Neuronal stem cell (in vitro differentiated cells): Measurements from ENCODE around the gene ADGRE3.
A peak's percentile ranks its signal among the peaks of the same experiment; 100 is the strongest.

Experiments
- DNase-seq: peaks from one replicate; pipeline ENCODE4 v3.0.0-alpha.2; 2013; ENCODE audit warnings: low spot score
- H2AFZ ChIP-seq: one replicate; pipeline ENCODE4 v1.6.1; 2013; ENCODE audit warnings: mild to moderate bottlenecking, low read length, inconsistent platforms
- H2AK5ac ChIP-seq: 2 replicates; pipeline ENCODE4 v1.6.1; 2013; ENCODE audit warnings: low read depth, mild to moderate bottlenecking, inconsistent platforms, low read length, moderate library complexity, mixed read lengths
- H2BK120ac ChIP-seq: 2 replicates; pipeline ENCODE4 v1.6.1; 2013; ENCODE audit warnings: low read depth, mild to moderate bottlenecking, inconsistent platforms, low read length, moderate library complexity, mixed read lengths
- H2BK12ac ChIP-seq: one replicate; pipeline ENCODE4 v1.6.1; 2013; ENCODE audit warnings: low read length, inconsistent platforms
- H2BK15ac ChIP-seq: 2 replicates; pipeline ENCODE4 v1.6.1; 2013; ENCODE audit warnings: mild to moderate bottlenecking, low read length, inconsistent platforms, mixed read lengths
- H2BK5ac ChIP-seq: one replicate; pipeline ENCODE4 v1.6.1; 2013; ENCODE audit warnings: inconsistent platforms, mild to moderate bottlenecking, low read length, moderate library complexity
- H3K14ac ChIP-seq: one replicate; pipeline ENCODE4 v1.6.1; 2013; ENCODE audit warnings: low read length, inconsistent platforms
- H3K18ac ChIP-seq: 2 replicates; pipeline ENCODE4 v1.6.1; 2013; ENCODE audit warnings: low read length, inconsistent platforms
- H3K23ac ChIP-seq: 2 replicates; pipeline ENCODE4 v1.6.1; 2013; ENCODE audit warnings: low read depth, mild to moderate bottlenecking, mixed read lengths, low read length, inconsistent platforms; ENCODE audit not compliant: poor library complexity
- H3K27ac ChIP-seq: replicated peaks from 3 replicates; pipeline ENCODE4 v1.5.1; 2013; ENCODE audit warnings: low read length, inconsistent platforms
- H3K27me3 ChIP-seq, 3 experiments: 2 replicates each; pipeline ENCODE4 v1.6.1; 2013; ENCODE audit warnings: low read length in 3 of 3, mild to moderate bottlenecking in 2 of 3, inconsistent platforms in 1 of 3, low read depth in 1 of 3, mixed read lengths in 1 of 3, moderate library complexity in 1 of 3; ENCODE audit not compliant: control insufficient read depth in 3 of 3, insufficient read depth in 3 of 3
- H3K36me3 ChIP-seq, 2 donors: replicated peaks in 1 of 2; 2 replicates each; pipeline ENCODE4 v1.6.1; 2013; ENCODE audit warnings: low read length in 2 of 2; ENCODE audit not compliant: control insufficient read depth in 2 of 2, insufficient read depth in 2 of 2
- H3K4ac ChIP-seq: 2 replicates; pipeline ENCODE4 v1.6.1; 2013; ENCODE audit warnings: inconsistent platforms, mild to moderate bottlenecking, low read length, moderate library complexity
- H3K4me1 ChIP-seq, 2 donors: 1 replicate in 1 of 2; 2 replicates in 1 of 2; pipeline ENCODE4 v1.6.1; 2013; ENCODE audit warnings: low read length in 2 of 2, low read depth in 1 of 2; ENCODE audit not compliant: control insufficient read depth in 2 of 2, insufficient read depth in 1 of 2
- H3K4me2 ChIP-seq: one replicate; pipeline ENCODE4 v1.6.1; 2013; ENCODE audit warnings: mild to moderate bottlenecking, low read length, inconsistent platforms; ENCODE audit not compliant: insufficient read depth, poor library complexity, severe bottlenecking
- H3K4me3 ChIP-seq, 2 donors: 2 replicates each; pipeline ENCODE4 v1.5.1; 2013; ENCODE audit warnings: low read length in 2 of 2, mild to moderate bottlenecking in 2 of 2, inconsistent platforms in 1 of 2, moderate library complexity in 1 of 2
- H3K79me1 ChIP-seq: one replicate; pipeline ENCODE4 v1.6.1; 2013; ENCODE audit warnings: low read depth, mild to moderate bottlenecking, inconsistent platforms, low read length, moderate library complexity
- H3K9ac ChIP-seq: one replicate; pipeline ENCODE4 v1.6.1; 2013; ENCODE audit warnings: mild to moderate bottlenecking, low read depth, low read length, inconsistent platforms; ENCODE audit not compliant: poor library complexity
- H3K9me3 ChIP-seq, 2 donors: replicated peaks in 1 of 2; 2 replicates each; pipeline versions ENCODE3 to v1.6.1; 2013; ENCODE audit warnings: low read length in 2 of 2, mild to moderate bottlenecking in 2 of 2, inconsistent platforms in 1 of 2, low read depth in 1 of 2, mixed read lengths in 1 of 2, moderate library complexity in 1 of 2; ENCODE audit not compliant: control insufficient read depth in 2 of 2, insufficient read depth in 1 of 2
- H4K8ac ChIP-seq: one replicate; pipeline ENCODE4 v1.6.1; 2013; ENCODE audit warnings: low read depth, mild to moderate bottlenecking, inconsistent platforms, low read length, moderate library complexity
- H4K91ac ChIP-seq: one replicate; pipeline ENCODE4 v1.6.1; 2013; ENCODE audit warnings: low read length, low read depth, mild to moderate bottlenecking, inconsistent platforms; ENCODE audit not compliant: poor library complexity
- WGBS, 2 donors: extraction: QIAGEN DNeasy Blood & Tissue Kit; methylation state at CpG; one replicate each; pipeline ENCODE4 v1.1.7; 2013; ENCODE audit warnings: missing lambda C conversion rate in 2 of 2, mixed read lengths in 1 of 2; ENCODE audit not compliant: insufficient read length in 2 of 2, insufficient replicate concordance in 1 of 2; ENCODE audit errors: extremely low coverage in 2 of 2; 5-methylcytosine and 5-hydroxymethylcytosine counted together

Gene ADGRE3

GRCh38 chr19:14582894-14583340, 91.7 kb downstream of the ADGRE3 start, which contains the start of gene CLEC17A:
Gene CLEC17A, plus strand, starts transcription at chr19:14583084. Its CDS starts 77 bp downstream, at chr19:14583161.
- no peak for DNase-seq
- Histone ChIP-seq H2BK5ac (peak within 1 kb of the TSS; percentile 53), H3K36me3 (no peaks in the 10 kb centered on the region), H3K27me3 (no peaks in the 10 kb centered on the region), H2AFZ (no peak within 1 kb of the TSS), H2AK5ac (no peak within 1 kb of the TSS), H3K14ac (no peak within 1 kb of the TSS), H3K27ac (no peak within 1 kb of the TSS), H3K9me3 (no peaks in the 10 kb centered on the region), H3K18ac (no peak within 1 kb of the TSS), H3K79me1 (no peaks in the 10 kb centered on the region), H2BK120ac (no peak within 1 kb of the TSS), H3K4me1 (no peaks in the 10 kb centered on the region), H3K4me3 (no peak within 1 kb of the TSS), H3K4ac (no peak within 1 kb of the TSS), H3K4me2 (no peak within 1 kb of the TSS), H3K9ac (no peak within 1 kb of the TSS), H2BK15ac (no peak within 1 kb of the TSS), H2BK12ac (no peak within 1 kb of the TSS), H3K23ac (no peak within 1 kb of the TSS), H4K91ac (no peak within 1 kb of the TSS), H4K8ac (no peak within 1 kb of the TSS)
- WGBS, 2 donors, result no CpG with 5 or more reads among the region's 6 CpGs

GRCh38 chr19:14580623-14581237, 93.9 kb downstream of the ADGRE3 start:
- H3K27me3 ChIP-seq, result no peaks in the 10 kb centered on the region
- no peak for DNase-seq
- no peak overlapping the region for H2AFZ ChIP-seq
- H3K36me3 ChIP-seq, result no peaks in the 10 kb centered on the region
- no peak overlapping the region for H2BK120ac ChIP-seq
- no peaks in the 10 kb centered on the region for H3K4me1 ChIP-seq
- WGBS, 2 donors, result no CpG with 5 or more reads among the region's 6 CpGs
- no peak overlapping the region for H3K4ac ChIP-seq
- no peak overlapping the region for H2BK12ac ChIP-seq
- H3K4me3 ChIP-seq, result no peak overlapping the region
- H3K4me2 ChIP-seq, result no peak overlapping the region
- H4K8ac ChIP-seq, result no peak overlapping the region
- no peak overlapping the region for H2AK5ac ChIP-seq
- no peak overlapping the region for H3K23ac ChIP-seq
- no peak overlapping the region for H2BK5ac ChIP-seq
- no peak overlapping the region for H3K14ac ChIP-seq
- H3K9ac ChIP-seq, result no peak overlapping the region
- no peak overlapping the region for H2BK15ac ChIP-seq
- H3K79me1 ChIP-seq, result no peaks in the 10 kb centered on the region
- no peaks in the 10 kb centered on the region for H3K9me3 ChIP-seq
- no peak overlapping the region for H4K91ac ChIP-seq
- no peak overlapping the region for H3K27ac ChIP-seq
- no peak overlapping the region for H3K18ac ChIP-seq

GRCh38 chr19:14577885-14578427, 96.7 kb downstream of the ADGRE3 start:
- H2AFZ ChIP-seq, result peak overlapping the region; percentile 72
- H3K4me3 ChIP-seq, result peak overlapping the region in 1 of 2 donors; percentile 63
- no peak overlapping the region for H3K4me2 ChIP-seq
- no peak overlapping the region for H2AK5ac ChIP-seq
- H4K91ac ChIP-seq, result no peak overlapping the region
- H2BK120ac ChIP-seq, result no peak overlapping the region
- H2BK12ac ChIP-seq, result no peak overlapping the region
- no peaks in the 10 kb centered on the region for H3K9me3 ChIP-seq
- no peaks in the 10 kb centered on the region for H3K36me3 ChIP-seq
- H2BK5ac ChIP-seq, result no peak overlapping the region
- H3K23ac ChIP-seq, result no peak overlapping the region
- no peak overlapping the region for H3K27ac ChIP-seq
- WGBS, 2 donors, result no CpG with 5 or more reads among the region's 6 CpGs
- no peaks in the 10 kb centered on the region for H3K27me3 ChIP-seq
- H4K8ac ChIP-seq, result no peak overlapping the region
- no peaks in the 10 kb centered on the region for H3K4me1 ChIP-seq
- no peaks in the 10 kb centered on the region for H3K79me1 ChIP-seq
- no peak overlapping the region for H3K14ac ChIP-seq
- no peak overlapping the region for H3K18ac ChIP-seq
- no peak overlapping the region for H2BK15ac ChIP-seq
- no peak for DNase-seq
- H3K9ac ChIP-seq, result no peak overlapping the region
- no peak overlapping the region for H3K4ac ChIP-seq

GRCh38 chr19:14577264-14577663, 97.4 kb downstream of the ADGRE3 start:
- Histone ChIP-seq H3K14ac (no peak overlapping the region), H2AK5ac (no peak overlapping the region), H3K4ac (no peak overlapping the region), H3K27ac (no peak overlapping the region), H3K27me3 (no peaks in the 10 kb centered on the region), H2BK5ac (no peak overlapping the region), H3K36me3 (no peaks in the 10 kb centered on the region), H4K8ac (no peak overlapping the region), H2AFZ (no peak overlapping the region), H3K79me1 (no peaks in the 10 kb centered on the region), H2BK120ac (no peak overlapping the region), H3K9ac (no peak overlapping the region), H3K23ac (no peak overlapping the region), H3K4me2 (no peak overlapping the region), H3K9me3 (no peaks in the 10 kb centered on the region), H2BK15ac (no peak overlapping the region), H4K91ac (no peak overlapping the region), H3K18ac (no peak overlapping the region), H2BK12ac (no peak overlapping the region), H3K4me3 (no peak overlapping the region), H3K4me1 (no peaks in the 10 kb centered on the region)
- no peak for DNase-seq
- WGBS, 2 donors, result no CpG with 5 or more reads among the region's 5 CpGs
